ENCODE results near the gene KDM2B. TPM values are rescaled to one million over a fixed set of nuclear protein-coding genes. Genes with fewer than 3 reads are reported as not detected.

The KDM2B gene
- total RNA-seq, 2 experiments from 2014 or later: 41.9 to 44.8 TPM

DNA sequence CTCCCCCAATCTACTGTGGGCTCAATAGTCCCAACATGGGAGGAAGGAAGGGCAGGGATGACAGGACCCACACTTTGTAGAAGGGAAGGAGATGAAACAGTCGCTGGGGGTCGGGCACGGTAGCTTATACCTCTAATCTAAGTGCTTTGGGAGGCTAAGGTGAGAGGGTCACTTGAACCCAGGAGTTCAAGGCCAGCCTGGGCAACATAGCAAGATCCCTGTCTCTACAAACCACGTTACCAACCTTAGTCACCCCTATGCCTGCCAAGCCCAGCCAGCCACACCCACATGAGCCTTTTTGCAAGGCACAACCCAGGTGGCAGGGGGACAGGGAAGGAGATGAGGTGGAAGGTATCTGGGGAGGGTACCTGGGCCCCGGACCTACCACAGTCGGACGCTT, 31.7 kb downstream of the KDM2B start:
- H3K36me3 Mint-ChIP-seq: no peaks in the 10 kb centered on the region
- H3K4me3 Mint-ChIP-seq: no peak overlapping the region
- H3K27me3 Mint-ChIP-seq: no peaks in the 10 kb centered on the region
- no peak for DNase-seq
- intact Hi-C loops (cut with micrococcal nuclease): no loop called here
- H3K27ac Mint-ChIP-seq: no peak overlapping the region
- H3K4me1 Mint-ChIP-seq (ENCODE audit: low read depth): peaks cover 5% of the 10 kb centered on the region
- POLR2A ChIA-PET: no interaction called here
- CTCF ChIA-PET: interaction anchor here (0.6 kb wide), 1 partner anchor 122 kb away, joined by 3 read pairs; no protein-coding TSS in a partner anchor
- H3K9me3 Mint-ChIP-seq: no peaks in the 10 kb centered on the region

DNA sequence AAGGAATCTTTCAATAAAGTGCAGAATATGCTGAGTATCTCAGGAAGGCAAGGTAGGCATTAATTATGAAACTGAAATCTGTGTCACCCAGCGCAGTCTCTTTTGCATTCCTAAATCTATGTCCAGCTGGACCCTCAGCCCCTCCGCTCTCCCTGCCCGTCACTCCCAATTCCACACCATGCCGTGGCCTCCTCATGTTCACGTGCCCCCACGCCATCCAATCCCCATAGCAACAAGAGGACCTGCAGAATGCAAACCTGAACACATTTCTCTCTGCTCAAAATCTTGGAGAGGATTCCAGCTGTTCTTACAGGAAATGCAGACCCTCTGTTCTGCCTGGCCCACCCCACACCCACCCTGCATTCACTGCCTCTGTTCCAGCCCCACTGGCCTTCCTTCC, 35.3 kb downstream of the KDM2B start:
- H3K9me3 Mint-ChIP-seq: no peaks in the 10 kb centered on the region
- POLR2A ChIA-PET: no interaction called here
- H3K27me3 Mint-ChIP-seq: no peaks in the 10 kb centered on the region
- no peak overlapping the region for H3K27ac Mint-ChIP-seq
- no peaks in the 10 kb centered on the region for H3K4me1 Mint-ChIP-seq (ENCODE audit: low read depth)
- DNase-seq: no peak
- intact Hi-C loops (cut with micrococcal nuclease): no loop called here
- H3K36me3 Mint-ChIP-seq: no peaks in the 10 kb centered on the region
- CTCF ChIA-PET: no interaction called here
- H3K4me3 Mint-ChIP-seq: no peak overlapping the region

DNA sequence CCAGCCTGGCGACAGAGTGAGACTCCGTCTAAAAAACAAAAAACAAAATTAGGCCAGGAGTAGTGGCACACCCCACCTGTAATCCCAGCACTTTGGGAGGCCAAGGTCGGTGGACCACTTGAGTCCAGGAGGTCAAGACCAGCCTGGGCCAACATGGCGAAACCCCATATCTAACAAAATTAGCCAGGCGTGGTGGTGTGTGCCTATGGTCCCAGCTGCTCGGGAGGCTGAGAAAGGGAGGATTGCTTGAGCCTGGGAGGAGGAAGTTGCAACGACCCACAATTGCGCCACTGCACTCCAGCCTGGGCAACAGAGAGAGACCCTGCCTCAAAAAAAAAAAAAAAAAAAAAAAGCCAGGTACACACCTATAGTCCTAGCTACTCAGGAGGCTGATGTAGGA, 37.0 kb downstream of the KDM2B start:
- Mint-ChIP-seq H3K4me3 (no peak overlapping the region), H3K27me3 (no peaks in the 10 kb centered on the region), H3K4me1 (ENCODE audit: low read depth) (peaks cover 2% of the 10 kb centered on the region), H3K9me3 (no peaks in the 10 kb centered on the region), H3K36me3 (no peaks in the 10 kb centered on the region), H3K27ac (no peak overlapping the region)
- CTCF ChIA-PET: no interaction called here
- DNase-seq: no peak
- POLR2A ChIA-PET: no interaction called here
- intact Hi-C loops (cut with micrococcal nuclease): loop anchor here (1.0 kb wide), 1 partner anchor 20 kb away; no protein-coding TSS in a partner anchor

DNA sequence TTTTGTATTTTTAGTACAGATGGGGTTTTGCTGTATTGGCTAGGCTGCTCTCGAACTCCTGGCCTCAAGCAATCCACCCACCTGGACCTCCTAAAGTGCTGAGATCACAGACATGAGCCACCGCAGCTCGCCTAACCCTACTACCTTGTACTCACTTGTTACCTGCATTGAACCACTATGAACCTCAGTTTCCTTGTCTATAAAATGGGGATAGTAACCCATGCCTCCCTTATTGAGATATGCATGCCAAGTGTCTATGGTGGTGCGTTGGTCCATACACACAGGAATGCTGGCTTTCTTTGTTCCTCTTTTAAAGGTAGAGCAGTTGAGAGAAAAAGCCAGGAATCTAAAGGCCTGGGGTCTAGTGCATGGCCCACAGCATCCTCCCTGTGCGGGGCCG, 40.9 kb downstream of the KDM2B start:
- DNase-seq: no peak
- no peaks in the 10 kb centered on the region for H3K36me3 Mint-ChIP-seq
- no peaks in the 10 kb centered on the region for H3K9me3 Mint-ChIP-seq
- H3K27me3 Mint-ChIP-seq: no peaks in the 10 kb centered on the region
- H3K4me3 Mint-ChIP-seq: no peak overlapping the region
- H3K27ac Mint-ChIP-seq: no peak overlapping the region
- H3K4me1 Mint-ChIP-seq (ENCODE audit: low read depth): peaks cover 27% of the 10 kb centered on the region
- ChIA-PET POLR2A (interaction anchor here (0.9 kb wide), 1 partner anchor 87 kb away, joined by 3 read pairs; the partner anchor contains the start of gene ORAI1), CTCF (interaction anchor here (0.6 to 2.4 kb wide), 2 partner anchors 13 to 25 kb away, joined by 4 to 13 read pairs; no protein-coding TSS in a partner anchor)
- intact Hi-C loops (cut with micrococcal nuclease): loop anchor here (5.0 kb wide), 1 partner anchor 38 kb away; no protein-coding TSS in a partner anchor

DNA sequence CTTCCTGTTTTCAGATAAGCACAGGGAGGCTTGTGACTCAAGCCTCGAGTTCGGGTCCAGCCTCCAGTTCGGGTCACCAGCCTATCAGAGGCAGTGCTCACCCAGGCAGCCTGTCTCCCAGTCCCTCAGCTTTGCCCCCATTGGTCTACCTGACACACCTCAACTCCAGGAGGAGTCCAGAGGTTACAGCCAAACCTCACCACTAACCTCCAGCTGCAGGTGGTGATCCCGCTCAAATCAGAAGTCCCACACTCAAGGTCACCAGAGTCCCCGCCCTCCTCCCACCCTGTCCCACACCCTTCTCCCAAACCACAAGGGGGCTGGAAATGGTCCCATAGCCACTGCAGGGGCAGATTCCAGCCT, 42.1 kb downstream of the KDM2B start:
- Mint-ChIP-seq H3K9me3 (no peaks in the 10 kb centered on the region), H3K36me3 (peaks cover 3% of the 10 kb centered on the region), H3K27me3 (no peaks in the 10 kb centered on the region), H3K4me3 (peak overlapping the region; percentile 75), H3K4me1 (ENCODE audit: low read depth) (peaks cover 37% of the 10 kb centered on the region), H3K27ac (peak overlapping the region; percentile 78)
- DNase-seq: peak; percentile 48
- intact Hi-C loops (cut with micrococcal nuclease): loop anchor here (5.0 kb wide), 1 partner anchor 36 kb away; no protein-coding TSS in a partner anchor
- CTCF ChIA-PET: interaction anchor here (0.6 to 2.4 kb wide), 5 partner anchors 14 to 146 kb away, joined by 3 to 13 read pairs (median 3); no protein-coding TSS in a partner anchor
- POLR2A ChIA-PET: interaction anchor here (2.9 to 5.0 kb wide), 2 partner anchors 88 to 134 kb away, joined by 7 to 27 read pairs; partner anchors contain the start of gene ORAI1

DNA sequence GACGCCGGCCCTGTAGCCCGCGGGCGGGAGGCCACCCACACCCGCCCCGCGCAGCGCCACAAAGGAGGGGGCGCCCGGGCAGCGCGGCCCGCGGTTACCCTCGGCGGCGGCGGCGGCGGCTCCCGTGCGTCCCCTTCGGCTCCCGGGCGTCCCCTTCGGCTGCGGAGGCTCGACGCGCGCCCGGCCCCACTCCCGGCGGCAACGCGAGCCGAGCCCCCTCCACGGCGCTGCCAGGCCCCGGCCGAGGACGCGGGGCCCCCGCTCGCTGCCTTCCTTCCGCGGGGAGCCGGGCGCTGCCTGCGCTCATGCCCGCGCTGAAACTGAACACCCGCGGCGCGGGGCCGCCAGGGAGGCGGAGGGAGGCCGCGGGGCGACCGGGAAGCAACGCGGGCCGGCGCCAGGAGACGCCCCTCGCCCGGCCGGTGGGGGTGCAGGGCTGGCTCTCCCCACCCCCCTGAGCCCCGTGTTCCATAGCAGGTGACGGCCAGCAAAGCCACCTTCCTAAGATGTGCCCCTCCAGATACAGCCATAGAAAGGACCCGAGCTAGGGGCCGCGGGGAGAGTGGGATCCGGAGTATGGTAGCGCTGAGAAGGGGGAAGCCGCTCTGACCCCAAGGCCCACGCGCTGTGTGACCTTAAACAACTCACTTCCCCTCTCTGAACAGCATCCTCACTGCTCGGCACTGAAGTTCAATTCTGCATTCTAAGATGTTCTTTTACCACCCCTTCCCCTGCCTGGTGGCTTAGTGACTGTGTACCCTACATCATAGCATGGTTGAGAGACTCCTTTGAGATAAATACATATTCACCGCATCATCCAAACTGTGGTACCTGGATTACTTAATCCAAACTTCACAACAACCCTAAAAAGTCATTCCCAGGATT, 42.8 kb downstream of the KDM2B start:
- H3K9me3 Mint-ChIP-seq: no peaks in the 10 kb centered on the region
- no peaks in the 10 kb centered on the region for H3K27me3 Mint-ChIP-seq
- peaks cover 9% of the 10 kb centered on the region for H3K36me3 Mint-ChIP-seq
- H3K4me3 Mint-ChIP-seq: peak overlapping the region; percentile 75
- intact Hi-C loops (cut with micrococcal nuclease): loop anchor here (2.0 to 5.0 kb wide), 2 partner anchors 36 to 135 kb away; no protein-coding TSS in a partner anchor
- DNase-seq: peak; percentile 52
- peaks cover 42% of the 10 kb centered on the region for H3K4me1 Mint-ChIP-seq (ENCODE audit: low read depth)
- CTCF ChIA-PET: interaction anchor here (0.6 to 2.4 kb wide), 4 partner anchors 15 to 59 kb away, joined by 3 to 13 read pairs (median 5); no protein-coding TSS in a partner anchor
- POLR2A ChIA-PET: interaction anchor here (1.1 to 5.0 kb wide), 5 partner anchors 70 to 148 kb away, joined by 3 to 27 read pairs (median 4); partner anchors contain the start of gene ORAI1
- peak overlapping the region; percentile 78 for H3K27ac Mint-ChIP-seq

DNA sequence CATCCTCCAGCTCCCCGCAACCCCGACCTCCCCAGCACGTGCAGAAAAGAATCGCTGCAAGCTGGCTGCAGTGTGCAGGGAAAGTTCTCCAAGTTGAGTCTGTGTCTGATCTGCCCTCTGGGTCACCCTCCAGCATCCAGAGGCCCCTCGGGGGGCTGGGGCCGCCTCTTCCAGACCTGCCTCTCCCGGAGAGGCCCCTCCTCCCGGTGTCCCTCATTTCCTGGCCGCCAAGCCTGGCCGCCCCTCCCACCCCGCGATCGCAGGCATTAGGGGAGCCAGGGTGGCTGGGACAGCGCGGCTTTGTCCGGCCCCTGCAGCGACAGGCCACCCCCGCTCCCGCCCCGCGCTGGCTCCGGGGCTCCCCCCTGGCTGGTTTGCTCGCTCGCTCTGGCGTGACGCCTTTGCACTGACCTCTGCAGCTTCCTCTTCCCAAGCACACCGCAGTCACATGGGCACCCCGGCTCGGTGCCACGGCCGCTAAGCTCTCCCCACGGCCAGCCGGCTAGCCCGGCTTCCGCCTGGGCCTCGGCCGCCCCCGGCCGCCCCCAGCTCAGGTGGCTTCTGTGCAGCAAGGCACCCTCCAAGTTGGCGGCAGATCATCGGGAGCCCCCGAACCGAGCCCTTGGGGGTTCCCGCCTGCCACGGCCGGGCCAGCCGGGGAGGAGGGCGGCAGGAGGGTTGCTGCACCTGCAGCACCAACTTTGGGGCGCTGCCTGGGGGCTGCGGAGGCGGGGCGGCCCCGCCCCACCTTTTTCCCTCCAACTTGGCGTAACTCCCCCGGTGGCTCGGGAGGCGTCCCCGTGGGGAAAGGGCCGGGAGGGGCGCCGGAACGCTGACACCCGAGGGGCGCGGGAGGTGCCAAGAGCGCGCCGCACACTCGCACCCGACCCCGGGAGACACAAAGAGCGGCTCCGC, 43.7 kb downstream of the KDM2B start:
- Mint-ChIP-seq H3K27me3 (no peaks in the 10 kb centered on the region), H3K36me3 (peaks cover 17% of the 10 kb centered on the region), H3K27ac (peak overlapping the region; percentile 60), H3K9me3 (no peaks in the 10 kb centered on the region), H3K4me3 (peak overlapping the region; percentile 70), H3K4me1 (ENCODE audit: low read depth) (peaks cover 43% of the 10 kb centered on the region)
- POLR2A ChIA-PET: interaction anchor here (0.5 to 5.0 kb wide), 11 partner anchors 42 to 266 kb away, joined by 3 to 27 read pairs (median 4); partner anchors contain the start of gene ORAI1
- intact Hi-C loops (cut with micrococcal nuclease): loop anchor here (1.0 to 5.0 kb wide), 3 partner anchors 35 to 136 kb away; partner anchors contain the start of gene ORAI1
- CTCF ChIA-PET: interaction anchor here (0.6 to 2.4 kb wide), 5 partner anchors 32 to 257 kb away, joined by 3 to 10 read pairs (median 3); partner anchors contain the start of gene ORAI1
- peak; percentile 83 for DNase-seq

DNA sequence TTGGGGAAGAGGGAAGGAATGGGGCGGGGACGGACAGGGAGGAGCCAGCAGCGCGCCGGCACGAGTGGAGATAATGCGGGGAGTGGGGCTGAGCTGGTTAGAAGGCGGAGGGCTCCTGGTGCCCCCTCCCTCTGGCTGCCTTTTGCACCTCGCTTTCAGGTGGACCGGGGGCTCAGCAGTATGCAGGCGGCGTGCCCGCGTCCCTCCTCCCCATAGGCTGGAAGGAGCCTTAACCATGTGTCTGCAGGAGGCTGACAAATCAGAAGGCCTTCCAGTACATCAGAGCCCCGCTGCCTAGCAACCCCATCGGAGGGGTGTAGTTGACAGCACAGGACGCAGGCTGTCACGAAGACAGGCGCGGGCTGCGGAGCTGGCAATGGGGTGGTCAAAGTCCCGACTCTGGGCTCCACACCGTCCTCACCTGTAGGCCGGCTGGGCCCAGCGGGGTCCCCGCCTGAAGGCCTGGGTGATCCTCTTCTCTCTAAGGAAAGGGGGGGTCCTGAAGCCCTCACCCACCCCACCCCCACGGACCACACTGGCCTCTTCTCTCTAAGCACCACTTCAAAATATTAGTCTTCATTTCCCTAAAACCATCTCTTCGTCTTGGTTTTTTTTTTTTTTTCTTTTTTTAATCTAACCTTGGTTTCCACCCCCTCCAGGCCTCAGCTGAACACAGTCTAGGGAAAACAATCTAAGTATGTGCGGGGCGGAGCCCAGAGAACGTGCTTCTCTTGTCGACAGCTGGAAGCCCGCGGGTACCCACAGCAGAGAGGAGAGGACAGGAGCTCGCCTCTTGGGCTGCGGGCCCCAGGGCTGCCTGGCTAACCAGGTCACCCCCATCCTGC, 44.5 kb downstream of the KDM2B start:
- peak overlapping the region; percentile 60 for H3K27ac Mint-ChIP-seq
- CTCF ChIA-PET: interaction anchor here (0.6 to 1.6 kb wide), 5 partner anchors 33 to 258 kb away, joined by 3 to 10 read pairs (median 3); partner anchors contain the start of gene ORAI1
- H3K36me3 Mint-ChIP-seq: peaks cover 22% of the 10 kb centered on the region
- POLR2A ChIA-PET: interaction anchor here (0.5 to 5.0 kb wide), 10 partner anchors 43 to 267 kb away, joined by 3 to 27 read pairs (median 4); partner anchors contain the start of gene ORAI1
- H3K4me1 Mint-ChIP-seq (ENCODE audit: low read depth): peaks cover 50% of the 10 kb centered on the region
- peak; percentile 66 for DNase-seq
- intact Hi-C loops (cut with micrococcal nuclease): loop anchor here (1.0 to 5.0 kb wide), 3 partner anchors 34 to 137 kb away; partner anchors contain the start of gene ORAI1
- no peaks in the 10 kb centered on the region for H3K9me3 Mint-ChIP-seq
- H3K4me3 Mint-ChIP-seq: peak overlapping the region; percentile 70
- no peaks in the 10 kb centered on the region for H3K27me3 Mint-ChIP-seq

DNA sequence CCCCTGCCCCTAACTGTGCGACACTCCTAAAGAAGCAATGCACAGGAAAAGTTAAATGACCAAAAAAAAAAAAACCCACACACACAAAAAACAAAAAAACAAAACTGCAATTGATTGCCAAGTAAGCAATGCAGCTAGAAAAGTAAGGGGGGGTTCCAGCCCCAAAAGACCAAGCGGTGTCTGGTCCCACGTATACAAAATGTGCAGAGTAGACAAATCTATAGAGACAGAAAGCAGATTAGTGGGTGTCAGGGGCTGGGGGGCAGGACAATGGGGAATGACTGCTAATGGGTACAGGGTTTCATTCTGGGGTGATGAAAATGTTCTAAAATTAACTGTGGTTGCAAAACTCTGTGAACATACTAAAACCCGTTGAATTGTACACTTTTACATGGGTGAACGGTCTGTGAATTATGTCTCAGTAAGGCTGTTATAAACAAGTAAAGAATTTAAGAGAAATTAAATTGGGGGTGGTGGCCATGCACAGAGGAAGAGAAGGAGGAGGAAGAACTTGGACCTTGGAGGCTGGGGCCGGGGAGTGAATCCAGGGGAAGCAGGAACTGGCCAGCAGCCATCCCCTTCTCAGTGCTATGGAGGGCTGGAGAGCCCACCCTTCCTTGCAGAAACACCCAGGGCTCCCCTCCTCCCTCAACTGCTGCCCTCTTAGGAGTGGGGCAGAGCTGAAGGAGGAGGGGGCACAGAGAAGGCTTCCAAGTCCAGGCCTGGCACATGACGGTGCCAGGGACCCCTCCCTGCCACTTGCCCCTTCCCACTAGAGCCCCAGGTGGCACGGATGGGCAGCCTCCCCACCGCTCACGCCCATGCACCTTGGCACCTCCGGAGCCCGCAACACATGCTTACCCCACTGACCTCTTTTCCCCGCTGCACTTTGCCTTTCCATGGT, 45.4 kb downstream of the KDM2B start:
- no peaks in the 10 kb centered on the region for H3K9me3 Mint-ChIP-seq
- intact Hi-C loops (cut with micrococcal nuclease): loop anchor here (1.0 to 5.0 kb wide), 4 partner anchors 33 to 137 kb away; partner anchors contain the start of genes KDM2B and ORAI1
- DNase-seq: no peak
- peaks cover 58% of the 10 kb centered on the region for H3K4me1 Mint-ChIP-seq (ENCODE audit: low read depth)
- POLR2A ChIA-PET: interaction anchor here (0.8 to 5.0 kb wide), 4 partner anchors 44 to 137 kb away, joined by 3 to 27 read pairs (median 8); partner anchors contain the start of gene ORAI1
- peak overlapping the region; percentile 71 for H3K4me3 Mint-ChIP-seq
- peaks cover 28% of the 10 kb centered on the region for H3K36me3 Mint-ChIP-seq
- H3K27me3 Mint-ChIP-seq: no peaks in the 10 kb centered on the region
- CTCF ChIA-PET: interaction anchor here (1.5 to 1.6 kb wide), 2 partner anchors 41 to 92 kb away, joined by 4 to 6 read pairs; no protein-coding TSS in a partner anchor
- peak overlapping the region; percentile 91 for H3K27ac Mint-ChIP-seq
